HCT116 (cell line): ENCODE measurements around the gene TROAP. TPM values are rescaled to one million over a fixed set of nuclear protein-coding genes. Genes with fewer than 3 reads are reported as not detected.

Source experiments
- ATAC-seq: fragments of 200-7000 bp; cut with Tn5 transposase; 2 replicates; pipeline ENCODE4 v1.9.1; 2020; ENCODE audit warnings: mild to moderate bottlenecking, moderate library complexity
- BruUV-seq: library from RNA; stranded (reverse); fragments of 400-500 nt; replicated peaks from 2 replicates; lab custom pipeline; 2021; lab: Mats Ljungman, UMichigan
- CTCF ChIA-PET: fragments of 300-600 bp; sonication (Branson Sonifier 250); formaldehyde crosslinking; loops from one replicate; lab custom pipeline; 2021; ENCODE audit warnings: antibody characterized with exemption; lab: Charles Lee
- POLR2A ChIA-PET: fragments of 300-600, 350-600 bp; sonication (Branson Sonifier 250); formaldehyde crosslinking; loops from one replicate; lab custom pipeline; 2021; ENCODE audit warnings: antibody characterized with exemption; lab: Charles Lee
- RAD21 ChIA-PET, 2 experiments: fragments of 300-600 bp; sonication (Branson Sonifier 250); formaldehyde crosslinking; loops; one replicate each; lab custom pipeline; 2023; ENCODE audit warnings: low total read pairs in 2 of 2; ENCODE audit not compliant: uncharacterized antibody in 2 of 2, unreplicated experiment in 2 of 2, low non-redundant PET in 1 of 2; lab: Charles Lee
- DNase-seq: peaks from one replicate; pipeline ENCODE4 v3.0.0-alpha.2; 2010; ENCODE audit warnings: low read depth, low spot score
- H2AFZ ChIP-seq: fragments of 200-600 bp; shearing (Covaris generic), sonication (generic); 2 replicates; pipeline ENCODE4 v1.6.1; 2017; ENCODE audit warnings: low read depth, mixed run types, mixed read lengths, antibody characterized with exemption, low read length; ENCODE audit not compliant: poor library complexity, severe bottlenecking
- H3K27ac ChIP-seq: 2 replicates; pipeline ENCODE4 v1.5.1; 2012; ENCODE audit warnings: low read depth, low read length
- H3K27me3 ChIP-seq: fragments of 200-600 bp; sonication (generic); 2 replicates; pipeline ENCODE4 v1.6.1; 2016; ENCODE audit warnings: mixed run types, low read length, mixed read lengths; ENCODE audit not compliant: insufficient read depth
- H3K36me3 ChIP-seq, 2 experiments: fragments of 200-500 bp in 1 of 2; fragments of 200-600 bp in 1 of 2; sonication (Bioruptor generic) in 1 of 2; sonication (generic) in 1 of 2; 2 replicates each; pipeline versions ENCODE4 v1.5.1 to v1.6.1; 2014 to 2016; ENCODE audit warnings: low read length in 2 of 2, inconsistent platforms in 1 of 2, mixed read lengths in 1 of 2, mixed run types in 1 of 2; ENCODE audit not compliant: insufficient read depth in 2 of 2, control insufficient read depth in 1 of 2
- H3K4me1 ChIP-seq, 2 experiments: fragments of 200-600 bp in 1 of 2; sonication (generic) in 1 of 2; 2 replicates each; pipeline versions ENCODE4 v1.5.1 to v1.6.1; 2012 to 2017; ENCODE audit warnings: low read length in 2 of 2, inconsistent platforms in 1 of 2, mild to moderate bottlenecking in 1 of 2, mixed read lengths in 1 of 2, mixed run types in 1 of 2, moderate library complexity in 1 of 2; ENCODE audit not compliant: insufficient read depth in 2 of 2, control insufficient read depth in 1 of 2
- H3K4me2 ChIP-seq: fragments of 200-600 bp; sonication (generic); 2 replicates; pipeline ENCODE4 v1.6.1; 2017; ENCODE audit warnings: mixed run types, low read length, mixed read lengths
- H3K4me3 ChIP-seq, 2 experiments: fragments of 200-600 bp in 1 of 2; sonication (generic) in 1 of 2; replicated peaks in 1 of 2; 2 replicates each; pipeline ENCODE4 v1.5.1; 2011 to 2016; ENCODE audit warnings: low read length in 2 of 2, control low read depth in 1 of 2, low read depth in 1 of 2, mild to moderate bottlenecking in 1 of 2, mixed read lengths in 1 of 2, mixed run types in 1 of 2
- H3K79me2 ChIP-seq: fragments of 200-600 bp; sonication (generic); 2 replicates; pipeline ENCODE4 v1.6.1; 2017; ENCODE audit warnings: mild to moderate bottlenecking, mixed run types, low read length, moderate library complexity, mixed read lengths; ENCODE audit not compliant: insufficient read depth
- H3K9ac ChIP-seq: fragments of 200-600 bp; sonication (generic); 2 replicates; pipeline ENCODE4 v1.6.1; 2016; ENCODE audit warnings: low read length, mixed read lengths
- H3K9me2 ChIP-seq: fragments of 200-600 bp; sonication (generic), shearing (Covaris generic); 2 replicates; pipeline ENCODE4 v1.6.1; 2017; ENCODE audit warnings: mixed run types, mild to moderate bottlenecking, moderate library complexity; ENCODE audit not compliant: insufficient read depth
- H3K9me3 ChIP-seq, 2 experiments: fragments of 200-500 bp in 1 of 2; fragments of 200-600 bp in 1 of 2; sonication (Bioruptor generic) in 1 of 2; sonication (generic) in 1 of 2; 2 replicates each; pipeline ENCODE4 v1.6.1; 2014 to 2017; ENCODE audit warnings: low read length in 2 of 2, mixed read lengths in 2 of 2, inconsistent platforms in 1 of 2, low read depth in 1 of 2, mild to moderate bottlenecking in 1 of 2, mixed run types in 1 of 2, moderate library complexity in 1 of 2; ENCODE audit not compliant: control insufficient read depth in 1 of 2, insufficient read depth in 1 of 2
- H4K20me1 ChIP-seq: fragments of 200-600 bp; sonication (generic), shearing (Covaris generic); 2 replicates; pipeline ENCODE4 v1.6.1; 2017; ENCODE audit warnings: mixed run types, mild to moderate bottlenecking, moderate library complexity; ENCODE audit not compliant: insufficient read depth
- CEBPB ChIP-seq: IDR thresholded peaks from 2 replicates; pipeline ENCODE4 v1.6.1; 2012; ENCODE audit warnings: low read depth
- EGR1 ChIP-seq: IDR thresholded peaks from 2 replicates; pipeline ENCODE4 v1.6.1; 2012; ENCODE audit warnings: low read depth
- EZH2 ChIP-seq: fragments of 200-600 bp; sonication (generic); IDR thresholded peaks from 2 replicates; pipeline ENCODE4 v1.6.1; 2017; ENCODE audit warnings: antibody characterized with exemption, mixed run types
- JUND ChIP-seq: IDR thresholded peaks from 2 replicates; pipeline ENCODE4 v1.6.1; 2012
- POLR2A ChIP-seq: IDR thresholded peaks from 2 replicates; pipeline ENCODE4 v1.7.0; 2011; ENCODE audit warnings: borderline replicate concordance; ENCODE audit not compliant: insufficient read depth, insufficient read length; ENCODE audit errors: extremely low read depth
- SIN3A ChIP-seq: IDR thresholded peaks from 2 replicates; pipeline ENCODE4 v1.6.1; 2012; ENCODE audit warnings: low read depth
- YY1 ChIP-seq: IDR thresholded peaks from 2 replicates; pipeline ENCODE4 v1.6.1; 2011; ENCODE audit warnings: low read length, low read depth, moderate library complexity, mild to moderate bottlenecking; ENCODE audit not compliant: insufficient replicate concordance; ENCODE audit errors: extremely low read depth
- intact Hi-C: fragments of 100-400 bp; cut with micrococcal nuclease; formaldehyde crosslinking; loops from 2 replicates; pipeline ENCODE4 v1.10.0; 2022
- total RNA-seq: library from RNA; stranded (reverse); gene quantifications from one replicate; pipeline ENCODE4 v1.2.1, GENCODE V29; 2021; ENCODE audit not compliant: unreplicated experiment
- TF ChIP-seq, protein P1 (sequence below): IDR thresholded peaks from 2 replicates; pipeline ENCODE4 v1.6.1; 2012

Gene TROAP
- total RNA-seq, 1 experiment from 2014 or later, result 99.1 TPM

DNA sequence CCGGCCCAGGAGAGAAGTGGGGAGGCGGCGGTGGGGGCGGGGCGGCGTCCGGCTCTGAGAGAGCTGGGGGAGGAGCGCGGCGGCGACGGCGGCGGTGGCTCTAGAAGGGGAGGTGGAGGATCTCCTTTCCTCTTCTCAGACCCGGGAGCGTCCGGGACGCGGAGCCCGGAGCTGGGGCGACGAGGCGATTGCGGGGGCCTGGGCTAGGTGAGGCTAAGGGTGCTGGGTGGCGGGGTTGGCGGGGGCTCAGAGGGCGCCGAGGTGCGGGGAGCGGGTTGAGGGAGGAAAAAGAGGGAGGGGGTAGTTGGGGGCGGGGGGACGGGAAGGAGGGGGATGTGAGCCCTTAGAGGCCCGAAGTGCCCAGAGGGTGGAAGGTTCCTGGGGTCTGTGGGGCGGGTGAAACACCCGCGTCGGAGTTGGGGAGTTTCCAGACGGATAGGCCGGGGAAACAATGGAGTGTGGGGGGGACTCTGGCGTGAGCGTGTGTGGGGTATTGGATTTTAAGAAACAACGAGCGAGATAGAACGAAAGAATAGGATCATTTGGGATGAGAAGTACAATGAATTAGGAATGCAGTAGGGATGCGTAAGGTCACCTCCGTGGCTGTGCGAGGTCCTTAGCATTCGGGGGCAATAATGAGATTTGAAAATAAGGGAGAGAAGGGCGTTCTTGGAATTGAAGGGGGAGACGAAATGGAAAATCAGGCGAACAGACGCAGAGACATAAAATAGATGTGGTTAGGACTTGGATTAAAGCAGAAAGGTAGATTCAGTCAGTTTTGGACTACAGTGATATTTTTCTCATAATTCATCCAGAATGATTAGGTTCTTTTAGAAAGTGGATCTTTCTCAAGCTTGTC, 44.6 kb downstream of the TROAP start, which contains the start of gene SPATS2:
Gene SPATS2, plus strand, starts transcription at position 82 of the 859 bp plus-strand sequence. CDS start 93,551 bp downstream, outside the sequence.
- intact Hi-C loops, result loop anchor here (2.0 kb wide), 1 partner anchor 147 kb away; no protein-coding TSS in a partner anchor
- Histone ChIP-seq H3K4me1 (peaks cover 38 to 52% of the 10 kb centered on the region in 2 experiments), H3K27me3 (no peaks in the 10 kb centered on the region), H3K27ac (peak within 1 kb of the TSS; percentile 99), H3K4me2 (peak within 1 kb of the TSS; percentile 71), H3K9me2 (no peaks in the 10 kb centered on the region), H3K36me3 (no peaks in the 10 kb centered on the region), H3K4me3 (peak within 1 kb of the TSS; percentile 65 to 71), H2AFZ (no peak within 1 kb of the TSS), H3K9ac (peak within 1 kb of the TSS; percentile 92), H3K9me3 (no peaks in the 10 kb centered on the region), H3K79me2 (peaks cover 59% of the 10 kb centered on the region), H4K20me1 (peaks cover 5% of the 10 kb centered on the region; the same call in 1 of the 2 replicates)
- BruUV-seq, result TSS peak; percentile 49
- no peak for DNase-seq
- ATAC-seq, result peak; percentile 1
- CTCF ChIA-PET, result interaction anchor here (0.7 to 2.6 kb wide), 10 partner anchors 10 to 213 kb away, joined by 3 to 28 read pairs (median 7); no protein-coding TSS in a partner anchor
- POLR2A ChIA-PET, result interaction anchor here (0.5 to 1.9 kb wide), 21 partner anchors 8 to 541 kb away, joined by 3 to 16 read pairs (median 5); partner anchors contain the start of gene TROAP
- TF ChIP-seq POLR2A (no peak), CEBPB (no peak), SIN3A (peak; percentile 71), JUND (no peak), EGR1 (peak; percentile 45; the same call in 1 of the 2 replicates), YY1 (no peak)
- TF ChIP-seq, protein P1, sequence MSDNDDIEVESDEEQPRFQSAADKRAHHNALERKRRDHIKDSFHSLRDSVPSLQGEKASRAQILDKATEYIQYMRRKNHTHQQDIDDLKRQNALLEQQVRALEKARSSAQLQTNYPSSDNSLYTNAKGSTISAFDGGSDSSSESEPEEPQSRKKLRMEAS, result 0 out of 2 replicates have a peak, but pooled peaks have one; percentile 29
- RAD21 ChIA-PET, result interaction anchor here (0.7 to 1.6 kb wide), 4 partner anchors 9 to 1401 kb away, joined by 3 read pairs; no protein-coding TSS in a partner anchor

- Histone ChIP-seq H4K20me1 (peaks cover 5% of the 10 kb centered on the region; the same call in 1 of the 2 replicates), H3K27ac (peak overlapping the region; percentile 99), H3K79me2 (peaks cover 65% of the 10 kb centered on the region), H3K9ac (peak overlapping the region; percentile 92), H3K4me2 (peak overlapping the region; percentile 71), H3K4me1 (peaks cover 38 to 53% of the 10 kb centered on the region in 2 experiments), H3K4me3 (peak overlapping the region; percentile 65 to 71), H2AFZ (no peak overlapping the region), H3K27me3 (no peaks in the 10 kb centered on the region), H3K9me2 (no peaks in the 10 kb centered on the region), H3K36me3 (no peaks in the 10 kb centered on the region), H3K9me3 (no peaks in the 10 kb centered on the region)
- no TSS peak for BruUV-seq
- TF ChIP-seq EZH2, result no peak
- TF ChIP-seq, protein P1, result 0 out of 2 replicates have a peak, but pooled peaks have one; percentile 20
- ChIA-PET RAD21 (no interaction called here), POLR2A (interaction anchor here (1.0 to 1.9 kb wide), 2 partner anchors 136 to 146 kb away, joined by 3 to 16 read pairs; no protein-coding TSS in a partner anchor), CTCF (interaction anchor here (0.8 kb wide), 1 partner anchor 21 kb away, joined by 3 read pairs; no protein-coding TSS in a partner anchor)
- intact Hi-C loops, result no loop called here
- no peak for ATAC-seq
- no peak for DNase-seq
These were observed 45.2 kb downstream of the TROAP start for GRCh38 chr12:49368240-49368600.
